GM18508 (cell line): Measurements from ENCODE around the gene GPX5.
"Not testable (repeated sequence)": the region's sequence is repeated elsewhere in the genome, so short reads cannot be mapped to it uniquely, and the experiment has no call there.

Experiments used
- ATAC-seq: cut with Tn5 transposase; IDR thresholded peaks from one replicate; pipeline ENCODE4 v1.9.1; 2021; ENCODE audit warnings: moderate number of reproducible peaks; ENCODE audit not compliant: insufficient read depth, unreplicated experiment

GPX5 gene

GRCh38 chr6:28511628-28512300 is 13.9 kb upstream of the GPX5 start:
- ATAC-seq, result no peak

GRCh38 chr6:28512387-28512786 is 13.3 kb upstream of the GPX5 start:
- ATAC-seq, result not testable (repeated sequence)

- ATAC-seq, result no peak
Measured at GRCh38 chr6:28515676-28516075, 10.0 kb upstream of the GPX5 start, which contains the start of gene GPX6. GPX6 (minus strand) TSS chr6:28515793; CDS start chr6:28515743, 50 bp downstream.

- no peak for ATAC-seq
Measured at GRCh38 chr6:28517964-28518363, 7.7 kb upstream of the GPX5 start.

- no peak for ATAC-seq
Measured at GRCh38 chr6:28522594-28523240, 3.0 kb upstream of the GPX5 start.

- ATAC-seq, result no peak
Measured at GRCh38 chr6:28523241-28523622, 2.4 kb upstream of the GPX5 start.

- ATAC-seq, result no peak
Measured at GRCh38 chr6:28530777-28531176, 5.1 kb downstream of the GPX5 start.

GRCh38 chr6:28531479-28532128 is 5.9 kb downstream of the GPX5 start:
- ATAC-seq, result no peak

GRCh38 chr6:28534306-28534705 is 8.6 kb downstream of the GPX5 start:
- ATAC-seq, result no peak

GRCh38 chr6:28534875-28535274 is 9.2 kb downstream of the GPX5 start:
- no peak for ATAC-seq

- ATAC-seq, result no peak
Measured at GRCh38 chr6:28537065-28537464, 11.4 kb downstream of the GPX5 start.

GRCh38 chr6:28537509-28538140 is 11.9 kb downstream of the GPX5 start:
- no peak for ATAC-seq

- no peak for ATAC-seq
Measured at GRCh38 chr6:28541996-28542395, 16.3 kb downstream of the GPX5 start.

- no peak for ATAC-seq
Measured at GRCh38 chr6:28542440-28543296, 17.0 kb downstream of the GPX5 start.

- ATAC-seq, result no peak
Measured at GRCh38 chr6:28543651-28544610, 18.2 kb downstream of the GPX5 start.

- ATAC-seq, result no peak
Measured at GRCh38 chr6:28545955-28546354, 20.3 kb downstream of the GPX5 start.

- not testable (repeated sequence) for ATAC-seq
Measured at GRCh38 chr6:28547003-28547402, 21.3 kb downstream of the GPX5 start.

- no peak for ATAC-seq
Measured at GRCh38 chr6:28551891-28552666, 26.4 kb downstream of the GPX5 start.
